DND-41 (cell line): ENCODE data around the gene GALNTL6.

Experiments
- ATAC-seq: fragments of 200-7000 bp; cut with Tn5 transposase; 3 replicates; pipeline ENCODE4 v1.9.1; 2021; ENCODE audit warnings: low read depth; ENCODE audit not compliant: insufficient read depth
- DNase-seq: peaks from one replicate; pipeline ENCODE4 v3.0.0-alpha.2; 2020
- H2AFZ ChIP-seq: 2 replicates; pipeline ENCODE4 v1.6.0; 2012; ENCODE audit warnings: low read depth, low read length
- H3K27ac ChIP-seq: 2 replicates; pipeline ENCODE4 v1.5.1; 2012; ENCODE audit warnings: low read length, inconsistent platforms
- H3K27me3 ChIP-seq: fragments of 200-600 bp; sonication (generic); 2 replicates; pipeline ENCODE4 v1.6.0; 2012; ENCODE audit warnings: low read length, mild to moderate bottlenecking, inconsistent platforms; ENCODE audit not compliant: insufficient read depth, poor library complexity
- H3K36me3 ChIP-seq: 2 replicates; pipeline ENCODE4 v1.5.1; 2012; ENCODE audit warnings: low read length, inconsistent platforms; ENCODE audit not compliant: insufficient read depth
- H3K4me1 ChIP-seq: 2 replicates; pipeline ENCODE4 v1.5.1; 2012; ENCODE audit warnings: mild to moderate bottlenecking, low read length; ENCODE audit not compliant: insufficient read depth
- H3K4me2 ChIP-seq: 2 replicates; pipeline ENCODE4 v1.6.0; 2012; ENCODE audit warnings: mild to moderate bottlenecking, moderate library complexity, low read length, inconsistent platforms; ENCODE audit not compliant: insufficient read depth
- H3K4me3 ChIP-seq, 2 experiments: fragments of 200-600 bp in 1 of 2; shearing (Covaris generic) in 1 of 2; 2 replicates each; pipeline ENCODE4 v1.5.1; 2012 to 2016; ENCODE audit warnings: inconsistent platforms in 2 of 2, low read length in 2 of 2, mild to moderate bottlenecking in 2 of 2, low read depth in 1 of 2, moderate library complexity in 1 of 2
- H3K79me2 ChIP-seq: 2 replicates; pipeline ENCODE4 v1.6.0; 2012; ENCODE audit warnings: low read length, inconsistent platforms; ENCODE audit not compliant: insufficient read depth
- H3K9ac ChIP-seq: 2 replicates; pipeline ENCODE4 v1.6.0; 2012; ENCODE audit warnings: low read depth, mild to moderate bottlenecking, inconsistent platforms, low read length, moderate library complexity
- H3K9me3 ChIP-seq: 2 replicates; pipeline ENCODE4 v1.5.1; 2012; ENCODE audit warnings: low read length, moderate library complexity, mild to moderate bottlenecking, inconsistent platforms; ENCODE audit not compliant: insufficient read depth, severe bottlenecking
- H4K20me1 ChIP-seq: 2 replicates; pipeline ENCODE4 v1.6.0; 2012; ENCODE audit warnings: low read length; ENCODE audit not compliant: insufficient read depth
- CTCF ChIP-seq: IDR thresholded peaks from 2 replicates; pipeline ENCODE4 v1.5.1; 2012; ENCODE audit warnings: borderline replicate concordance, low read length, moderate library complexity, mild to moderate bottlenecking; ENCODE audit not compliant: poor library complexity, severe bottlenecking; ENCODE audit errors: extremely low read depth
- EZH2 ChIP-seq: IDR thresholded peaks from 3 replicates; pipeline ENCODE4 v1.6.1; 2012; ENCODE audit warnings: borderline replicate concordance, low read depth, mild to moderate bottlenecking, moderate library complexity, low read length, inconsistent platforms; ENCODE audit not compliant: severe bottlenecking

The GALNTL6 gene

GRCh38 chr4:171983935-171984805 lies 171.0 kb downstream of the GALNTL6 start:
- Histone ChIP-seq H3K4me1 (no peaks in the 10 kb centered on the region), H2AFZ (no peak overlapping the region), H3K9ac (no peak overlapping the region), H3K79me2 (no peaks in the 10 kb centered on the region), H3K27me3 (no peaks in the 10 kb centered on the region), H3K27ac (no peak overlapping the region), H3K4me3 (no peak overlapping the region), H3K4me2 (no peak overlapping the region), H3K36me3 (no peaks in the 10 kb centered on the region), H3K9me3 (no peaks in the 10 kb centered on the region), H4K20me1 (no peaks in the 10 kb centered on the region)
- ATAC-seq (no peak), DNase-seq (no peak)
- TF ChIP-seq EZH2 (no peak), CTCF (no peak)

- Histone ChIP-seq H3K79me2 (no peaks in the 10 kb centered on the region), H3K4me2 (no peak overlapping the region), H3K9me3 (no peaks in the 10 kb centered on the region), H3K36me3 (no peaks in the 10 kb centered on the region), H3K4me3 (no peak overlapping the region), H2AFZ (no peak overlapping the region), H4K20me1 (no peaks in the 10 kb centered on the region), H3K9ac (no peak overlapping the region), H3K4me1 (no peaks in the 10 kb centered on the region), H3K27ac (no peak overlapping the region), H3K27me3 (no peaks in the 10 kb centered on the region)
- ATAC-seq (no peak), DNase-seq (no peak)
- TF ChIP-seq CTCF (no peak), EZH2 (no peak)
Observed at GRCh38 chr4:171985129-171985528, 171.9 kb downstream of the GALNTL6 start.

GRCh38 chr4:171993247-171993646 lies 180.0 kb downstream of the GALNTL6 start:
- no peaks in the 10 kb centered on the region for H3K79me2 ChIP-seq
- no peak overlapping the region for H3K27ac ChIP-seq
- H3K9me3 ChIP-seq, result no peaks in the 10 kb centered on the region
- no peaks in the 10 kb centered on the region for H3K27me3 ChIP-seq
- ATAC-seq (no peak), DNase-seq (no peak)
- no peaks in the 10 kb centered on the region for H3K4me1 ChIP-seq
- no peak overlapping the region for H3K9ac ChIP-seq
- H2AFZ ChIP-seq, result no peak overlapping the region
- no peak overlapping the region for H3K4me3 ChIP-seq
- no peaks in the 10 kb centered on the region for H3K36me3 ChIP-seq
- H4K20me1 ChIP-seq, result no peaks in the 10 kb centered on the region
- no peak for TF ChIP-seq CTCF
- no peak for TF ChIP-seq EZH2
- no peak overlapping the region for H3K4me2 ChIP-seq
